HG02642 (cell line): ENCODE measurements around the gene TRIM7.
"Not testable (repeated sequence)": the region's sequence is repeated elsewhere in the genome, so short reads cannot be mapped to it uniquely, and the experiment has no call there.

Experiments
- ATAC-seq: cut with Tn5 transposase; IDR thresholded peaks from one replicate; pipeline ENCODE4 v1.9.1; 2021; ENCODE audit warnings: mild to moderate bottlenecking; ENCODE audit not compliant: unreplicated experiment, poor library complexity

TRIM7 gene

GRCh38 chr5:181215997-181216989 lies 11.3 kb upstream of the TRIM7 start:
- no peak for ATAC-seq

- not testable (repeated sequence) for ATAC-seq
Observed at GRCh38 chr5:181214249-181214648, 9.3 kb upstream of the TRIM7 start.

GRCh38 chr5:181212934-181213333 lies 7.9 kb upstream of the TRIM7 start:
- no peak for ATAC-seq

GRCh38 chr5:181212080-181212479 lies 7.1 kb upstream of the TRIM7 start:
- no peak for ATAC-seq

- no peak for ATAC-seq
Observed at GRCh38 chr5:181211208-181211607, 6.2 kb upstream of the TRIM7 start.

- not testable (repeated sequence) for ATAC-seq
Observed at GRCh38 chr5:181210698-181211097, 5.7 kb upstream of the TRIM7 start.

GRCh38 chr5:181210148-181210547 lies 5.2 kb upstream of the TRIM7 start:
- ATAC-seq, result not testable (repeated sequence)

- ATAC-seq, result not testable (repeated sequence)
Observed at GRCh38 chr5:181209006-181209405, 4.0 kb upstream of the TRIM7 start.

GRCh38 chr5:181207960-181208253 lies 2.9 kb upstream of the TRIM7 start:
- no peak for ATAC-seq

- ATAC-seq, result peak; percentile 42
Observed at GRCh38 chr5:181207214-181207959, 2.4 kb upstream of the TRIM7 start.

- no peak for ATAC-seq
Observed at GRCh38 chr5:181205761-181206649, 1.0 kb upstream of the TRIM7 start.

- ATAC-seq, result no peak
Observed at GRCh38 chr5:181204113-181204825, 727 bp downstream of the TRIM7 start.

- ATAC-seq, result no peak
Observed at GRCh38 chr5:181203777-181204112, 1.3 kb downstream of the TRIM7 start.

- ATAC-seq, result no peak
Observed at GRCh38 chr5:181203093-181203711, 1.8 kb downstream of the TRIM7 start.

- ATAC-seq, result no peak
Observed at GRCh38 chr5:181200816-181201215, 4.2 kb downstream of the TRIM7 start.

- no peak for ATAC-seq
Observed at GRCh38 chr5:181199881-181200638, 4.9 kb downstream of the TRIM7 start.

- ATAC-seq, result peak; percentile 71
Observed at GRCh38 chr5:181198905-181199519, 6.0 kb downstream of the TRIM7 start.

- no peak for ATAC-seq
Observed at GRCh38 chr5:181198106-181198685, 6.8 kb downstream of the TRIM7 start.
